ENCODE measurements around the gene MLN. TPM values are rescaled to one million over a fixed set of nuclear protein-coding genes. Genes with fewer than 3 reads are reported as not detected.

MLN gene, protein sequence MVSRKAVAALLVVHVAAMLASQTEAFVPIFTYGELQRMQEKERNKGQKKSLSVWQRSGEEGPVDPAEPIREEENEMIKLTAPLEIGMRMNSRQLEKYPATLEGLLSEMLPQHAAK
- not detected for polyA plus RNA-seq (2012; ENCODE audit: missing spikeins)

DNA sequence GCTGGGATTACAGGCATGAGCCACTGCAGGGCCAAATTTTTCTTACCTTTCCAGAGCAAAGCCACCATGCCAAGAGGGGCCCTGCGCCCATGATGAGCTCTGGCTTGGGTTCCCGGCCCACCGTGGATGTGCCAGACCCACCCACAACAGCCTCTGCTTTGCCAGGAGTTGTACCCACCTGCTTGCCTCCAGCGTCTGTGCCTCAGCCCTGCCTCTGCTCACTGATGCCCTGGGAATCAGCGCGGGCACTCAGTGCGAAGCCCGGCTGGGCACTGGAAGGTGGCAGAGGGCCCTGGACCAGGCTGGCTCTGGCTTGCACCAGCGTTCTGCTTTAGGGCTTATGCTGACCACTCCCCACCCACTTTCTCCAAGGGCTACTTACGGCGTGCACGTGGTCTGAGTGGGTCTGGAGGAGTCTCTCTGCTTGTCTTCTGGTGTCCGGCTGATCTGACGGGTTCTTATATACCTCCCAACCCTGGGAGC lies at the start of gene MLN:
TSS of gene MLN (minus strand) at position 433 of the 483 bp plus-strand sequence. CDS start 2,840 bp downstream, outside the sequence.
- FAIRE-seq: no peak
- DNase-seq (ENCODE audit: insufficient read length): no peak
- no peak for TF ChIP-seq POLR2A (IDR thresholded peaks at IDR 0.05; ENCODE audit: low read depth, low read length)
- no peak for TF ChIP-seq POLR2AphosphoS5 (IDR thresholded peaks at IDR 0.05; ENCODE audit: low read depth, low read length)

DNA sequence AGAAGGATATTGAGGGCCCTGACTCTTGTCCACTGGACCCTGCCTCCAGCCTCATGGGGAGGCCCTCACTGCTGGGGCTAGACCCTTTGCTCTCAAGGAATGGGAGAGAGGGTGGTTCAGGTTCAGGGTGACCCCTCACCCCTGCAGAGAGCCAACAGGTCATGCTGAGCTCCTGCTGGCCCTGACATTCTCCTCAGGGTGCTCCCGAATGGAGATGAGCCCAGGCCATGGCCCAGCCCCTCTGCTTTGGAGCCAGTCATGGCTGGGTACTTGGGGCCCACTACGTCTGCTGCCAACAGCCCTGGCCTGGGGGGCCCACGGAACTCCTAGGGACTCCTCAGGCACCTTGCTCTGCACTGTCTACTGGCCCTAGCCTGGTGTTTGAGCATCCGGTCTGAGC lies 49.2 kb upstream of the MLN start:
- DNase-seq (ENCODE audit: insufficient read length) (no peak), FAIRE-seq (no peak)
- TF ChIP-seq POLR2A (IDR thresholded peaks at IDR 0.05; ENCODE audit: low read depth, low read length) (no peak), TAF1 (IDR thresholded peaks at IDR 0.05; ENCODE audit: borderline replicate concordance, low read depth, low read length) (no peak), POLR2AphosphoS5 (IDR thresholded peaks at IDR 0.05; ENCODE audit: low read depth, low read length) (no peak)

DNA sequence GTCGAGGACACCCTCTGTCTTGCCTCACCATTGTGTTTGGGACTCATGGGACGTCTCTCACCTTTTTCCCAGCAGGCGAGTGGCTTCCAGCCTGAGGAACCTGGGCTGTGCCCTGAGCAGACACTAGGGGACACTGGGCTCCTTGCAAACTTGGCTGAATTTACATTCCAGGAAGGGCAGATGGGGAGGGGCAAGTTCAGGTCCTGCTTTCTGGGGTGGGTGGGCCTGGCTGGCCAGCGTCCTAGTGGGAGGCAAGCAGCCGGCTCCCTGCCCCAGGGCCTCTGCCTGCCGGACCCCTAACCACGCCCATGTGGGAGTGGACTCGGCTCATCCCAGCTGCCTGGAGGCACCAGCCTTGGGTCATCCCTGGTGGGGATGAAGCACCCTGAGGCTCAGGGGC lies 48.2 kb upstream of the MLN start:
- no peak for FAIRE-seq
- DNase-seq (ENCODE audit: insufficient read length): no peak

DNA sequence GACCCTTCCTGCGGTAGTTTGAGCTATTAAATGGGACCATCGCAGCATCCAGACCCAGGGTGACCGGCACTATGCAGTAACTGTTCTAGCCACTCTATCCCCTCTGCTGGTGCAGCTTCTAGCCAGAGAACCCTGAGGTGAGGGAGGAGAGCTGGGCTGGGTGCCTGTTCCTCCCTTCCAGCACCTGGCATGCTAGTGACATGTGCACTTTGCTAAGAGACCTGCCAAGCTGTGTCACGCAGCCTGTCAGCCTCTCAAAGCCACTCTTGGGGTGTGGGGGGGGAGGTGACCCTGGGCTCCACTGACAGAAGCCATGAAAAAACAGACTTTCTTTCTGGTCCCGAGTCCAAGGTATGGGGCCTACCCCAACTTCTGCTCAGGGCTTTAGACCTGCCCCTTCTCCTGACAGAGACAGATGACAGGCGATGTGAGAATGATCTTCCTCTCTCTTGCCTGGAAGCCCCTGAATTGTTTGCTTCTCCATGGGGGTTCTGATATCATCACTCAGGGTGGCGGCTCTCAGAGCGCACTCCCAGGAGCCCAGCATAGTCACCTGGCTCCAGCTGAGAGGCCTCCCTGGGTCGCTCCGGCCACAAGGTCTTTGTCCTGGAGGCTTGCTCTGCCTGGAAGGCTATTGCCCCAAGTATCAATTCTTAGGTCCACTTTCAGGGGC lies 47.2 kb upstream of the MLN start:
- FAIRE-seq (no peak), DNase-seq (ENCODE audit: insufficient read length) (no peak)
- TF ChIP-seq POLR2A (IDR thresholded peaks at IDR 0.05; ENCODE audit: low read depth, low read length): no peak
- TF ChIP-seq POLR2AphosphoS5 (IDR thresholded peaks at IDR 0.05; ENCODE audit: low read depth, low read length): no peak
- TF ChIP-seq TAF1 (IDR thresholded peaks at IDR 0.05; ENCODE audit: borderline replicate concordance, low read depth, low read length): no peak

More for the DNA sequence above, 48.2 kb upstream of the MLN start:
- no peak for TF ChIP-seq TAF1 (IDR thresholded peaks at IDR 0.05; ENCODE audit: borderline replicate concordance, low read depth, low read length)
- no peak for TF ChIP-seq POLR2AphosphoS5 (IDR thresholded peaks at IDR 0.05; ENCODE audit: low read depth, low read length)
- no peak for TF ChIP-seq POLR2A (IDR thresholded peaks at IDR 0.05; ENCODE audit: low read depth, low read length)

DNA sequence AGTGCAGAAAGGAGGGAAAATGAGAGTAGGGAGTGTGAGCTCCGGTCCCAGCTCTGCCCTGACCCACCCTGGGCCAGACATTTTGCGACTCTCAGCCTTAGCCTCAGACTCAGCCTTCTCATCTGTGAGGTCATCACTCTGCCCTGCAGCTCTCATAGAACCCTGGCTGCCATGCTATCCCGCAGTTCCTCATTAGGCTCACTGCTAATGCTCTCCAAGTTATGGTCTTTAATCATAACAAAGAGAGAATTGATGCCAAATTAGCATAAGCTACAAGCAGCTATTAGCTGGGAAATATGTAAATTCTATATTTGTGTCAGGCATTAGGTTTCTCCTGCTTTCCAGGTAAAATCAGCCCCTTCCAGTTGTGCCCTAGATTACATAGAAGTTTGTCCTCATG lies 46.5 kb upstream of the MLN start:
- FAIRE-seq: no peak
- no peak for DNase-seq (ENCODE audit: insufficient read length)

DNA sequence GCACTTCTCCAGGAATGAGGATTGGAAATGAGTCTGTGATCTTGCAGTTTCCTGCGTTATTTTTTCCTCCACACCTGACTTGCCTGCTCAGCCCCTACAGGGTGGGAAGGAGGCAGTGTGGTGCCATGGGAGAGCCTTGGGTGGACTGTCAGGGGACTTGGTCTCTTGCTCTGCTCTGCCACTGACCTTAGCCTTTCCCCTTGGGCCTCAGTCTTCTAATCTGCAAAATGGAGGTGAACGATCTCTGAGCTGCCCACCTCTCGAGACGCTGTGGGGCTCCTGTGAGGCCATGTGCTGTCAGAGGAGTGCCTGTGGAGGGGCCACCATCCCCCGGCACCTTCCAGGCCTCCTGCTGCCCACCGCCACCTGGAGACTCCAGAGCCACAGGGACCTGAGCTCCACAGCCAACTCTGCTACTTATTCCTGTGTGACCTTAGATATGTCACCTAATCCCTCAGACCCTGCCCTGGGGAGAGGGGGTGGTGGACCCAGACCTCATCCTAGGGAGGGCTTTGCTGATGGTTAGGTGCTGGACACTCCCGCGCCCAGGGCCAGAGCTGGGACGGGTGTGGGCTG lies 45.8 kb upstream of the MLN start:
- no peak for TF ChIP-seq TAF1 (IDR thresholded peaks at IDR 0.05; ENCODE audit: borderline replicate concordance, low read depth, low read length)
- TF ChIP-seq POLR2AphosphoS5 (IDR thresholded peaks at IDR 0.05; ENCODE audit: low read depth, low read length): no peak
- no peak for TF ChIP-seq POLR2A (IDR thresholded peaks at IDR 0.05; ENCODE audit: low read depth, low read length)
- no peak for FAIRE-seq
- DNase-seq (ENCODE audit: insufficient read length): no peak

More for the DNA sequence above, 46.5 kb upstream of the MLN start:
- no peak for TF ChIP-seq POLR2A (IDR thresholded peaks at IDR 0.05; ENCODE audit: low read depth, low read length)
- TF ChIP-seq POLR2AphosphoS5 (IDR thresholded peaks at IDR 0.05; ENCODE audit: low read depth, low read length): no peak
- no peak for TF ChIP-seq TAF1 (IDR thresholded peaks at IDR 0.05; ENCODE audit: borderline replicate concordance, low read depth, low read length)

DNA sequence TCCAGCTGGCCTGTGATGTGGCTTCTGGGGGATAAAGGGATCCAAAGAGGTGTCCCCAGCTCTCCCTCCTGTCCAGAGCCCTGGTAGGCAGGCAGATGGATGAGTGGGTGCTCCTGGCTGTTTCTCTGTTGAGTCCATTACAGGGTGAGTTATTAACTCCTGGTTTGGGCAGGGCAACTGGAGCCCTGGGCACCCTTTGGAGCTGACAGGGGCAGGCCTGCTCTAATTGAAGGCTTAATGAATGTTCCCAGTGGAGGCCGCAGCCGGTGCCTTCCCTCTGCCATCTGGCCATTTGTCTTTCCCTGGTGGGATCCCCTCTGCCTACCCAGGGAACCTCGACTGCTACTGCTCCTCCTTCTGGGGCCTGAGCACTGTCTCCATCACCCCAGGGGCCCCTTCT lies 44.7 kb upstream of the MLN start:
- FAIRE-seq (no peak), DNase-seq (ENCODE audit: insufficient read length) (no peak)
- TF ChIP-seq POLR2A (IDR thresholded peaks at IDR 0.05; ENCODE audit: low read depth, low read length) (no peak), POLR2AphosphoS5 (IDR thresholded peaks at IDR 0.05; ENCODE audit: low read depth, low read length) (no peak), TAF1 (IDR thresholded peaks at IDR 0.05; ENCODE audit: borderline replicate concordance, low read depth, low read length) (no peak)

DNA sequence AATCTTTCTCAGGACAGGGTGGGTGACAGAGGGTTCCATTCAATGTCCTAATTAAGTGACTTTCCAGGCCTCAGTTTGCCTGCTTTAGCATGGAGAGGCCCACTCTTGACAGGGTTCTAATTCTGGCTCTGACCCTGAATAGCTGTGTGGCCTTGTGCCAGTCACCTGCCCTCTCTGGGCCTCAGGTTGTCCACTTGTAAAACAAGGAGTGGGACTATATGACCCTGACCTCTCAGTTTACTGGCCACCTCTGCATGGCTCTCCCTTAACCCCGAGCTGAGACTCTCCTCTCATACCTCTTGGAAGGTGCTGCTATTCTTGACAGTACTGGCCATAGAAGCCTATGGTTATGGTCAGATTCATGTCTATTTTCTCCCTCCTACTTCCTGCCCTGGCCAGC lies 44.1 kb upstream of the MLN start:
- TF ChIP-seq POLR2A (IDR thresholded peaks at IDR 0.05; ENCODE audit: low read depth, low read length) (no peak), TAF1 (IDR thresholded peaks at IDR 0.05; ENCODE audit: borderline replicate concordance, low read depth, low read length) (no peak), POLR2AphosphoS5 (IDR thresholded peaks at IDR 0.05; ENCODE audit: low read depth, low read length) (no peak)
- no peak for FAIRE-seq
- DNase-seq (ENCODE audit: insufficient read length): no peak

DNA sequence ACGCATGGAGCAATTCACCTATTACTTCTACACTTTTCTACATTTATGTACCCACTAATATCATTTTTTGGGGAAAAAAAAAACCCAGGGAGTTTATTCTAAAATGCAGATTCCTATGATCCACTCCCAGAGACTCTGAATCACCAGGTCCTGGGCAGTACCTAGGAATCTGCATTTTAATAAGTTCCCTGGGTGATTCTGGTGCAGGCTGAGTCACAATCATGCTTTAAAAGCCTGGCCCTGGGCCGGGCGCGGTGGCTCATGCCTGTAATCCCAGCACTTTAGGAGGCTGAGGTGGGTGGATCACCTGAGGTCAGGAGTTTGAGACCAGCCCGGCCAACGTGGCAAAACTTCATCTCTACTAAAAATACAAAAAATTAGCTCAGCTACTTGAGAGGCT lies 43.3 kb upstream of the MLN start:
- DNase-seq (ENCODE audit: insufficient read length) (no peak), FAIRE-seq (no peak)
- no peak for TF ChIP-seq TAF1 (IDR thresholded peaks at IDR 0.05; ENCODE audit: borderline replicate concordance, low read depth, low read length)
- TF ChIP-seq POLR2A (IDR thresholded peaks at IDR 0.05; ENCODE audit: low read depth, low read length): no peak
- no peak for TF ChIP-seq POLR2AphosphoS5 (IDR thresholded peaks at IDR 0.05; ENCODE audit: low read depth, low read length)

DNA sequence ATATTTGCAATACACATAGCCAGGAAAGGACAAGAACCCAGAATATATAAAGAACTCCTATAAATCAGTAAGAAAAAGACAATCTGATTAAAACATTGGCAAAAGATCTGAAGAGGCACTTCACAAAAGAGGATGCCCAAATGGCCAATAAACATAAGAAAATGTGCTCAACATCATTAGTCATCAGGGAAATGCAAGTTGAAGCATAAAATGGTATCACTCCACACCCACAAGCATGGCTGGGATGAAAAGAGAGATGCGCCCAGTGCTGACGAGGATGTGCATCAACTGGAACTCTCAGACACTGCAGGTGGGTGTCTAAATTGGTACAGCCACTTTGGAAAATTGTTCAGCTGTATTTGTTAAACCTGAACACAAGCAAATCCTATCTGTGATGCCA lies 42.4 kb upstream of the MLN start:
- TF ChIP-seq POLR2AphosphoS5 (IDR thresholded peaks at IDR 0.05; ENCODE audit: low read depth, low read length) (no peak), TAF1 (IDR thresholded peaks at IDR 0.05; ENCODE audit: borderline replicate concordance, low read depth, low read length) (no peak), POLR2A (IDR thresholded peaks at IDR 0.05; ENCODE audit: low read depth, low read length) (no peak)
- FAIRE-seq (no peak), DNase-seq (ENCODE audit: insufficient read length) (no peak)

DNA sequence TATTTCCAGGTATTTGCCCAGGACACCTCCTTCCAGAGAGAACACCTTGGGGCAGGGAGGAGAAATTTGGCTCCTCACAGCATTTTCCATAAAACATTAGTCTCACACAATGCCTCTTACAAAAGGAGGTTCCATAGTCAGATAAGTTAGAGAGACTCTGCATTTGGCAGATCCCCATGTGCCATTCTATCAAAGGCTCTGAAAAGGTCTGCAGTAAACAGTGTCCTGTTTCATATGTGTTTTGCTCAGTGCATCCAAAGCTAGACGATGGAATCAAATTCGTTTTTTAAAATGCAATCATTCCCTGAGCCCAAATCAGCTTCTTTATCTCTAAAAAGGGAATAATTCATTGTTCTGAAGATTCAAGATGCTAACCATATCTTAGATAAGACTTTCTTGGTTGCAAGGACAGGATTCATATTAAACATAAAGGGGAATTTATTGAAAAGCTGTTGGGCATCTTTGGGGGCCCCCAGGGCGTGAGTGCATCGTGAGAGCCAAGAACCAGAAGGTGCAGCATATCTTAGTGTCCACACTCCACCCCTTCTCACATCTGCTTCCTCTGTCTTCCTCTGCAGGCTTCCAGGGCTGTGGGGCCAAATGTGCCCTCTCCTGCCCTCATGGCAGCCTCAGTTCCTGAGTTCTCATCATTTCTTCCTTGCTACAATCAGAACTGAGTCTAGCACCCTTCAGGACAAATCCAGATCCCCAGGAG lies 41.4 kb upstream of the MLN start:
- TF ChIP-seq POLR2A (IDR thresholded peaks at IDR 0.05; ENCODE audit: low read depth, low read length) (no peak), TAF1 (IDR thresholded peaks at IDR 0.05; ENCODE audit: borderline replicate concordance, low read depth, low read length) (no peak), POLR2AphosphoS5 (IDR thresholded peaks at IDR 0.05; ENCODE audit: low read depth, low read length) (no peak)
- FAIRE-seq (no peak), DNase-seq (ENCODE audit: insufficient read length) (no peak)
